SU-DHL-6 (cell line): Measurements from ENCODE around the gene RERGL.

Experiments
- EZH2phosphoT487 ChIP-seq: fragments of 200-600 bp; sonication (generic), shearing (Covaris generic); conservative IDR thresholded peaks from 2 replicates; pipeline ENCODE4 v1.6.1; 2018; ENCODE audit warnings: mild to moderate bottlenecking, antibody characterized with exemption, low read length, moderate library complexity, mixed read lengths
- TF ChIP-seq, protein P1 (sequence below): fragments of 200-600 bp; sonication (generic); IDR thresholded peaks from one replicate; pipeline ENCODE4 v1.5.1; 2017; ENCODE audit warnings: antibody characterized with exemption, mild to moderate bottlenecking, low read length, moderate library complexity; ENCODE audit not compliant: insufficient read depth, poor library complexity, severe bottlenecking

GRCh38 chr12:18066666-18067065 is 23.3 kb downstream of the RERGL start:
- TF ChIP-seq EZH2phosphoT487 = no peak
- TF ChIP-seq, protein P1, sequence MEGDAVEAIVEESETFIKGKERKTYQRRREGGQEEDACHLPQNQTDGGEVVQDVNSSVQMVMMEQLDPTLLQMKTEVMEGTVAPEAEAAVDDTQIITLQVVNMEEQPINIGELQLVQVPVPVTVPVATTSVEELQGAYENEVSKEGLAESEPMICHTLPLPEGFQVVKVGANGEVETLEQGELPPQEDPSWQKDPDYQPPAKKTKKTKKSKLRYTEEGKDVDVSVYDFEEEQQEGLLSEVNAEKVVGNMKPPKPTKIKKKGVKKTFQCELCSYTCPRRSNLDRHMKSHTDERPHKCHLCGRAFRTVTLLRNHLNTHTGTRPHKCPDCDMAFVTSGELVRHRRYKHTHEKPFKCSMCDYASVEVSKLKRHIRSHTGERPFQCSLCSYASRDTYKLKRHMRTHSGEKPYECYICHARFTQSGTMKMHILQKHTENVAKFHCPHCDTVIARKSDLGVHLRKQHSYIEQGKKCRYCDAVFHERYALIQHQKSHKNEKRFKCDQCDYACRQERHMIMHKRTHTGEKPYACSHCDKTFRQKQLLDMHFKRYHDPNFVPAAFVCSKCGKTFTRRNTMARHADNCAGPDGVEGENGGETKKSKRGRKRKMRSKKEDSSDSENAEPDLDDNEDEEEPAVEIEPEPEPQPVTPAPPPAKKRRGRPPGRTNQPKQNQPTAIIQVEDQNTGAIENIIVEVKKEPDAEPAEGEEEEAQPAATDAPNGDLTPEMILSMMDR = no peak
